SK-N-SH (cell line): ENCODE measurements around the gene ABCC12. TPM values are rescaled to one million over a fixed set of nuclear protein-coding genes. Genes with fewer than 3 reads are reported as not detected.

Experiments used
- CTCF ChIA-PET: fragments of 300-600, 350-600 bp; formaldehyde crosslinking; extraction: SDS; loops from one replicate; lab custom pipeline; 2021; lab: Yijun Ruan, JAX
- POLR2A ChIA-PET: fragments of 350-600 bp; sonication (Branson Sonifier 250); formaldehyde crosslinking; extraction: SDS; loops from one replicate; lab custom pipeline; 2020; ENCODE audit warnings: antibody characterized with exemption, inconsistent platforms; lab: Yijun Ruan, JAX
- DNase-seq: peaks from one replicate; pipeline ENCODE4 v3.0.0; 2012
- H2AFZ ChIP-seq: fragments of 200-600 bp; sonication (generic); 2 replicates; pipeline ENCODE4 v1.8.1; 2016; ENCODE audit warnings: antibody characterized with exemption, mild to moderate bottlenecking, low read depth
- H3F3A ChIP-seq: fragments of 200-600 bp; sonication (generic); replicated peaks from 2 replicates; pipeline ENCODE3; 2016; ENCODE audit warnings: antibody characterized with exemption, mild to moderate bottlenecking; ENCODE audit not compliant: insufficient read depth
- H3K27ac ChIP-seq, 2 experiments: fragments of 200-500 bp in 1 of 2; fragments of 200-600 bp in 1 of 2; sonication (Bioruptor generic) in 1 of 2; sonication (generic), shearing (Covaris generic) in 1 of 2; 2 replicates each; pipeline versions ENCODE4 v1.5.1 to v1.6.1; 2014 to 2016; ENCODE audit warnings: low read depth in 2 of 2, inconsistent platforms in 1 of 2, low read length in 1 of 2, mild to moderate bottlenecking in 1 of 2, mixed read lengths in 1 of 2
- H3K27me3 ChIP-seq: fragments of 200-600 bp; sonication (generic), shearing (Covaris generic); 2 replicates; pipeline ENCODE4 v1.6.1; 2016; ENCODE audit warnings: mixed run types; ENCODE audit not compliant: insufficient read depth
- H3K36me3 ChIP-seq, 2 experiments: fragments of 200-500 bp in 1 of 2; fragments of 200-600 bp in 1 of 2; sonication (Bioruptor generic) in 1 of 2; sonication (generic) in 1 of 2; replicated peaks in 1 of 2; 2 replicates each; pipeline versions ENCODE3 to v1.5.1; 2014 to 2016; ENCODE audit warnings: low read length in 1 of 2, mild to moderate bottlenecking in 1 of 2; ENCODE audit not compliant: insufficient read depth in 2 of 2, control insufficient read depth in 1 of 2
- H3K4me1 ChIP-seq, 2 experiments: fragments of 200-500 bp in 1 of 2; fragments of 200-600 bp in 1 of 2; sonication (Bioruptor generic) in 1 of 2; sonication (generic), shearing (Covaris generic) in 1 of 2; 2 replicates each; pipeline versions ENCODE4 v1.5.1 to v1.6.1; 2014 to 2016; ENCODE audit warnings: low read depth in 1 of 2, low read length in 1 of 2, mixed run types in 1 of 2; ENCODE audit not compliant: insufficient read depth in 2 of 2, control insufficient read depth in 1 of 2
- H3K4me2 ChIP-seq: fragments of 200-600 bp; sonication (generic), shearing (Covaris generic); 2 replicates; pipeline ENCODE4 v1.6.1; 2017; ENCODE audit warnings: mixed run types
- H3K4me3 ChIP-seq, 2 experiments: fragments of 200-500 bp in 1 of 2; fragments of 200-600 bp in 1 of 2; sonication (Bioruptor generic) in 1 of 2; sonication (generic), shearing (Covaris generic) in 1 of 2; 2 replicates each; pipeline versions ENCODE4 v1.5.1 to v1.8.1; 2014 to 2016; ENCODE audit warnings: low read depth in 2 of 2, inconsistent platforms in 1 of 2, low read length in 1 of 2, mild to moderate bottlenecking in 1 of 2, mixed read lengths in 1 of 2, moderate library complexity in 1 of 2
- H3K79me2 ChIP-seq: fragments of 200-600 bp; sonication (generic); 2 replicates; pipeline ENCODE4 v1.8.1; 2017; ENCODE audit warnings: mild to moderate bottlenecking; ENCODE audit not compliant: insufficient read depth
- H3K9ac ChIP-seq: fragments of 200-600 bp; sonication (generic); 2 replicates; pipeline ENCODE4 v1.6.1; 2017; ENCODE audit warnings: mixed run types
- H3K9me2 ChIP-seq: fragments of 200-600 bp; sonication (generic); 2 replicates; pipeline ENCODE4 v1.6.1; 2017; ENCODE audit warnings: mixed run types
- H3K9me3 ChIP-seq: fragments of 200-600 bp; sonication (generic); 2 replicates; pipeline ENCODE4 v1.6.1; 2017; ENCODE audit warnings: mixed run types, mild to moderate bottlenecking, moderate library complexity
- H4K20me1 ChIP-seq: fragments of 200-600 bp; sonication (generic); 2 replicates; pipeline ENCODE4 v1.6.1; 2017; ENCODE audit warnings: mild to moderate bottlenecking, mixed run types; ENCODE audit not compliant: insufficient read depth
- CTCF ChIP-seq: fragments of 200-600 bp; sonication (generic); IDR thresholded peaks from 2 replicates; pipeline ENCODE4 v1.6.1; 2017; ENCODE audit warnings: antibody characterized with exemption, mild to moderate bottlenecking, moderate library complexity
- EP300 ChIP-seq, 2 experiments: IDR thresholded peaks; 2 replicates each; pipeline versions ENCODE4 v1.4.0 to v1.6.1; 2012; ENCODE audit warnings: borderline replicate concordance in 1 of 2, low read depth in 1 of 2, low read length in 1 of 2
- FOXJ3 ChIP-seq: sonication (generic); formaldehyde crosslinking; IDR thresholded peaks from 2 replicates; pipeline ENCODE4 v1.5.1; 2020; ENCODE audit warnings: mild to moderate bottlenecking, missing genetic modification reagents
- FOXM1 ChIP-seq: IDR thresholded peaks from 2 replicates; pipeline ENCODE4 v1.4.0; 2012; ENCODE audit warnings: low read depth, mild to moderate bottlenecking
- IRF3 ChIP-seq: fragments of 150-350 bp; IDR thresholded peaks from 2 replicates; pipeline ENCODE4 v1.6.1; 2016; ENCODE audit warnings: mild to moderate bottlenecking, low read depth, low read length
- JUND ChIP-seq: IDR thresholded peaks from 2 replicates; pipeline ENCODE4 v1.4.0; 2012
- MXI1 ChIP-seq: IDR thresholded peaks from 2 replicates; pipeline ENCODE4 v1.6.1; 2012; ENCODE audit warnings: mild to moderate bottlenecking, low read depth, low read length, improper control_type of control experiment
- PBX3 ChIP-seq: IDR thresholded peaks from 2 replicates; pipeline ENCODE4; 2012
- RAD21 ChIP-seq: IDR thresholded peaks from 2 replicates; pipeline ENCODE4 v1.6.1; 2012; ENCODE audit warnings: mild to moderate bottlenecking, low read length
- SMC3 ChIP-seq: IDR thresholded peaks from 2 replicates; pipeline ENCODE4 v1.6.1; 2012; ENCODE audit warnings: low read depth, low read length, improper control_type of control experiment
- TAF1 ChIP-seq: IDR thresholded peaks from 2 replicates; pipeline ENCODE4 v1.6.1; 2012; ENCODE audit warnings: low read depth, mild to moderate bottlenecking, low read length, moderate library complexity, borderline replicate concordance
- ZBTB33 ChIP-seq: IDR thresholded peaks from 2 replicates; pipeline ENCODE4 v1.4.0; 2012; ENCODE audit warnings: low read depth, borderline replicate concordance
- WGBS: methylation state at CpG from one replicate; pipeline ENCODE4 v1.1.6; 2017; ENCODE audit warnings: low lambda C conversion rate; 5-methylcytosine and 5-hydroxymethylcytosine counted together
- polyA plus RNA-seq, 3 experiments: library from polyadenylated mRNA; depleted of rRNA; stranded (reverse); fragments of >200 nt; gene quantifications; 2 replicates each; pipeline ENCODE4 v1.2.3, GENCODE V29; 2012

Gene ABCC12
- polyA plus RNA-seq, 1 of the 3 experiments (the other 2 are of a cell fraction): not detected

- Histone ChIP-seq H4K20me1 (no peaks in the 10 kb centered on the region), H3K27me3 (no peaks in the 10 kb centered on the region), H2AFZ (no peak overlapping the region), H3K4me1 (no peaks in the 10 kb centered on the region), H3K4me3 (no peak overlapping the region), H3K79me2 (no peaks in the 10 kb centered on the region), H3K9me3 (no peaks in the 10 kb centered on the region), H3F3A (no peaks in the 10 kb centered on the region), H3K9me2 (no peaks in the 10 kb centered on the region), H3K27ac (no peak overlapping the region), H3K4me2 (no peak overlapping the region), H3K9ac (no peak overlapping the region), H3K36me3 (no peaks in the 10 kb centered on the region)
- TF ChIP-seq PBX3 (no peak), FOXM1 (no peak), RAD21 (no peak), TAF1 (no peak), EP300 (IDR thresholded peaks at IDR 0.05; ENCODE audit: borderline replicate concordance in 1 of 2, low read depth in 1 of 2, low read length in 1 of 2) (no peak), JUND (no peak), MXI1 (no peak), ZBTB33 (no peak), SMC3 (no peak), IRF3 (no peak), CTCF (no peak), FOXJ3 (CRISPR knock-in tag) (no peak)
- CTCF ChIA-PET: interaction anchor here (0.8 to 0.9 kb wide), 2 partner anchors 24 to 1135 kb away, joined by 3 read pairs; no protein-coding TSS in a partner anchor
- DNase-seq: no peak
- POLR2A ChIA-PET: no interaction called here
- WGBS: 71% methylated on average over 1 of the region's 1 CpG
Measured at GRCh38 chr16:48172682-48173081, 16.9 kb upstream of the ABCC12 start.
